Endothelial cell of umbilical vein (primary cell): Measurements from ENCODE around the gene RWDD4. TPM values are rescaled to one million over a fixed set of nuclear protein-coding genes. Genes with fewer than 3 reads are reported as not detected.

Source experiments
- BruUV-seq: library from RNA; stranded (reverse); fragments of 400-500 nt; replicated peaks from 2 replicates; lab custom pipeline; 2021; lab: Mats Ljungman, UMichigan
- CTCF ChIA-PET: fragments of 300-600, 350-600 bp; sonication (Branson Sonifier 250); formaldehyde crosslinking; loops from one replicate; lab custom pipeline; 2021; ENCODE audit warnings: antibody characterized with exemption, inconsistent platforms; lab: Charles Lee
- POLR2A ChIA-PET: fragments of 300-600, 350-600 bp; sonication (Branson Sonifier 250); formaldehyde crosslinking; loops from one replicate; lab custom pipeline; 2021; ENCODE audit warnings: antibody characterized with exemption, inconsistent platforms; lab: Charles Lee
- DNase-seq: peaks from one replicate; pipeline ENCODE4 v3.0.0-alpha.2; 2011; ENCODE audit warnings: low read depth, low spot score
- FAIRE-seq: peaks from 2 replicates; lab custom pipeline; 2011; peaks lifted over from hg19 to GRCh38; lab: Jason Lieb, UNC
- H2AFZ ChIP-seq: 2 replicates; pipeline ENCODE4 v1.6.0; 2012; ENCODE audit warnings: low read depth, low read length, control low read depth, inconsistent platforms
- H3K27ac ChIP-seq: 2 replicates; pipeline ENCODE4 v1.5.1; 2011; ENCODE audit warnings: low read depth, mild to moderate bottlenecking, control low read depth, low read length, moderate library complexity; ENCODE audit not compliant: insufficient read depth
- H3K27me3 ChIP-seq, 2 experiments: 2 replicates each; pipeline versions ENCODE4 v1.6.0 to v1.6.1; 2011; ENCODE audit warnings: low read length in 2 of 2, mixed read lengths in 1 of 2; ENCODE audit not compliant: control insufficient read depth in 2 of 2, insufficient read depth in 2 of 2
- H3K36me3 ChIP-seq, 2 experiments: 2 replicates in 1 of 2; 3 replicates in 1 of 2; pipeline ENCODE4 v1.5.1; 2011; ENCODE audit warnings: low read length in 2 of 2, mild to moderate bottlenecking in 1 of 2, moderate library complexity in 1 of 2; ENCODE audit not compliant: control insufficient read depth in 2 of 2, insufficient read depth in 2 of 2; ENCODE audit errors: extremely low read depth in 1 of 2
- H3K4me1 ChIP-seq: 3 replicates; pipeline ENCODE4 v1.5.1; 2011; ENCODE audit warnings: mild to moderate bottlenecking, low read length; ENCODE audit not compliant: control insufficient read depth, insufficient read depth; ENCODE audit errors: extremely low read depth
- H3K4me2 ChIP-seq: 2 replicates; pipeline ENCODE4 v1.6.1; 2011; ENCODE audit warnings: low read length, control low read depth, mixed read lengths; ENCODE audit not compliant: insufficient read depth
- H3K4me3 ChIP-seq, 3 experiments: fragments of 200-600 bp in 1 of 3; sonication (generic), shearing (Covaris generic) in 1 of 3; replicated peaks in 1 of 3; 2 replicates each; pipeline ENCODE4 v1.5.1; 2011 to 2016; ENCODE audit warnings: control low read depth in 3 of 3, low read length in 3 of 3, mild to moderate bottlenecking in 2 of 3, inconsistent platforms in 1 of 3, low read depth in 1 of 3, moderate library complexity in 1 of 3; ENCODE audit not compliant: insufficient read depth in 1 of 3
- H3K79me2 ChIP-seq: 2 replicates; pipeline ENCODE4 v1.6.0; 2012; ENCODE audit warnings: low read length, inconsistent platforms; ENCODE audit not compliant: control insufficient read depth, insufficient read depth
- H3K9ac ChIP-seq: replicated peaks from 2 replicates; pipeline ENCODE3; 2011; ENCODE audit warnings: low read length, control low read depth; ENCODE audit not compliant: insufficient read depth; ENCODE audit errors: extremely low read depth
- H3K9me1 ChIP-seq: replicated peaks from 3 replicates; pipeline ENCODE4 v1.6.0; 2011; ENCODE audit warnings: mild to moderate bottlenecking, low read length; ENCODE audit not compliant: control insufficient read depth, insufficient read depth; ENCODE audit errors: extremely low read depth
- H3K9me3 ChIP-seq: replicated peaks from 2 replicates; pipeline ENCODE4 v1.5.1; 2012; ENCODE audit warnings: low read length, inconsistent platforms; ENCODE audit not compliant: control insufficient read depth, insufficient read depth
- H4K20me1 ChIP-seq: replicated peaks from 2 replicates; pipeline ENCODE3; 2011; ENCODE audit warnings: mild to moderate bottlenecking, low read length; ENCODE audit not compliant: control insufficient read depth, insufficient read depth; ENCODE audit errors: extremely low read depth
- CTCF ChIP-seq, 2 donors: IDR thresholded peaks; 1 replicate in 1 of 2; 2 replicates in 1 of 2; pipeline ENCODE4 v1.5.1; 2011; ENCODE audit warnings: low read length in 2 of 2, mild to moderate bottlenecking in 2 of 2, moderate library complexity in 2 of 2, control low read depth in 1 of 2, inconsistent platforms in 1 of 2, low read depth in 1 of 2; ENCODE audit not compliant: insufficient read depth in 1 of 2; ENCODE audit errors: extremely low read depth in 1 of 2
- EZH2 ChIP-seq: IDR thresholded peaks from 2 replicates; pipeline ENCODE4 v1.6.1; 2012; ENCODE audit warnings: borderline replicate concordance, low read depth, mild to moderate bottlenecking, moderate library complexity, low read length, inconsistent platforms; ENCODE audit not compliant: severe bottlenecking
- FOS ChIP-seq: IDR thresholded peaks from 2 replicates; pipeline ENCODE4 v1.6.1; 2011; ENCODE audit warnings: mild to moderate bottlenecking, low read length, moderate library complexity, borderline replicate concordance; ENCODE audit not compliant: insufficient read depth
- GATA2 ChIP-seq: IDR thresholded peaks from 2 replicates; pipeline ENCODE4 v1.7.0; 2011; ENCODE audit warnings: low read depth, mild to moderate bottlenecking, moderate library complexity, mixed read lengths, low read length; ENCODE audit not compliant: insufficient read length, insufficient read depth
- JUN ChIP-seq: IDR thresholded peaks from 2 replicates; pipeline ENCODE4 v1.6.1; 2011; ENCODE audit warnings: borderline replicate concordance, low read depth; ENCODE audit not compliant: insufficient read length, insufficient read depth
- MYC ChIP-seq: IDR thresholded peaks from one replicate; pipeline ENCODE4 v1.6.1; 2011; ENCODE audit warnings: mild to moderate bottlenecking, low read depth, low read length
- POLR2A ChIP-seq: IDR thresholded peaks from 2 replicates; pipeline ENCODE4 v1.6.1; 2012; ENCODE audit warnings: low read depth, mild to moderate bottlenecking, control low read depth, low read length
- POLR2AphosphoS5 ChIP-seq: IDR thresholded peaks from 2 replicates; pipeline ENCODE4 v1.6.1; 2012; ENCODE audit warnings: low read depth, mild to moderate bottlenecking, control low read depth, low read length, moderate library complexity; ENCODE audit not compliant: insufficient read depth
- dilution Hi-C: fragments of 300-500 bp; cut with MboI; formaldehyde crosslinking; loops from one replicate; pipeline ENCODE4 v1.15.0; 2019; ENCODE audit warnings: low sequenced_read_pairs; ENCODE audit not compliant: extremely low pct_ligation_motif_present
- intact Hi-C: fragments of 100-400 bp; cut with micrococcal nuclease; formaldehyde crosslinking; loops from one replicate; pipeline ENCODE4 v1.10.0; 2022
- polyA plus RNA-seq, 4 experiments: library from polyadenylated mRNA; depleted of rRNA in 3 of 4; stranded (reverse) in 3 of 4; unstranded in 1 of 4; fragments of >200 nt; gene quantifications; 2 replicates each; pipeline versions ENCODE4 v1.2.1 to v1.2.3, GENCODE V29; 2011 to 2012; ENCODE audit warnings: missing spikeins in 1 of 4
- total RNA-seq: library from RNA; stranded (reverse); gene quantifications from 2 replicates; pipeline ENCODE4 v1.2.3, GENCODE V29; 2021
- TF ChIP-seq, protein P1 (sequence below): IDR thresholded peaks from 2 replicates; pipeline ENCODE4 v1.6.1; 2011; ENCODE audit not compliant: insufficient read depth, insufficient read length

The RWDD4 gene
- total and polyA plus RNA-seq, 2 donors (not counting 3 experiments of a cell fraction or from before 2014, with no cell fraction given), result 4.9 to 16.6 TPM

- Histone ChIP-seq H3K9me1 (no peaks in the 10 kb centered on the region), H3K36me3 (peaks cover 0 to 14% of the 10 kb centered on the region in 2 experiments), H4K20me1 (no peaks in the 10 kb centered on the region), H2AFZ (no peak overlapping the region), H3K9ac (no peak overlapping the region), H3K9me3 (no peaks in the 10 kb centered on the region), H3K27me3 (no peaks in the 10 kb centered on the region), H3K79me2 (no peaks in the 10 kb centered on the region), H3K27ac (no peak overlapping the region), H3K4me3 (no peak overlapping the region), H3K4me1 (no peaks in the 10 kb centered on the region), H3K4me2 (no peak overlapping the region)
- TF ChIP-seq, protein P1, sequence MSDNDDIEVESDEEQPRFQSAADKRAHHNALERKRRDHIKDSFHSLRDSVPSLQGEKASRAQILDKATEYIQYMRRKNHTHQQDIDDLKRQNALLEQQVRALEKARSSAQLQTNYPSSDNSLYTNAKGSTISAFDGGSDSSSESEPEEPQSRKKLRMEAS, result no peak
- TF ChIP-seq GATA2 (no peak), POLR2AphosphoS5 (no peak), CTCF (IDR thresholded peaks at IDR 0.05; ENCODE audit: extremely low read depth in 1 of 2, insufficient read depth in 1 of 2, low read depth in 1 of 2, low read length in 2 of 2) (no peak), JUN (no peak), MYC (no peak), EZH2 (no peak), FOS (no peak), POLR2A (no peak)
- intact Hi-C loops (no loop called here), dilution Hi-C loops (no loop called here)
- POLR2A ChIA-PET, result no interaction called here
- no TSS peak for BruUV-seq
- CTCF ChIA-PET, result interaction anchor here (1.7 kb wide), 1 partner anchor 22 kb away, joined by 4 read pairs; no protein-coding TSS in a partner anchor
- FAIRE-seq, result no peak
- DNase-seq, result no peak
Measured at GRCh38 chr4:183686461-183686860, 27.5 kb upstream of the RWDD4 start.
